Activated CD4-positive, alpha-beta T cell treated with anti-CD3 and anti-CD28 coated beads, Interleukin-2, Interleukin-4, amounts not matched to agents 100 ng/mL and 50 ng/mL, durations not matched to agents 16 hours and 8 hours (primary cell): ENCODE data around the gene JAG1.
"Not testable (repeated sequence)": the region's sequence is repeated elsewhere in the genome, so short reads cannot be mapped to it uniquely, and the experiment has no call there.

Experiments used
- DNase-seq: peaks from one replicate; pipeline ENCODE4 v3.0.0-alpha.2; 2020; ENCODE audit warnings: low spot score

Gene JAG1

DNA sequence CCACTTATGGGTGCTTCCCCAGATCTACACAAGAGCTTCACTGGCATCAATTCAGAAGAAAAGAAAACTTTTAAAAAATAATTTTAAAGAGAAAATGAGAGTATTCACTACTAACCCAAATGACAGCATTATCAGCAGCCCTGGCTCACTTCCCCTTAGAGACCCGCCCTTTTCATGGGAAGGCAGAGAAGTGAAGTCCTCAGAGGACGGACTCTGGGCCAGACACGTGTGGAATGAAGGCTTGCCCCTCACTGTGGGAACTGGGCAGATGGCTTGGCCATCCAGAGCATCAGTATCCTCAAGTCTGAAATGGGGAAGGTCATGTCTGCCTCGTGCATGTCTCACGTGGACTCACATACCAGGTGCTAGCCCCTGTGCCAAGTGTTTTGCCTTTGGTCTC is 63.5 kb downstream of the JAG1 start:
- DNase-seq: no peak

- DNase-seq: no peak
Measured at GRCh38 chr20:10609770-10610169, 64.0 kb downstream of the JAG1 start.

- DNase-seq: no peak
Measured at GRCh38 chr20:10609276-10609675, 64.5 kb downstream of the JAG1 start.

DNA sequence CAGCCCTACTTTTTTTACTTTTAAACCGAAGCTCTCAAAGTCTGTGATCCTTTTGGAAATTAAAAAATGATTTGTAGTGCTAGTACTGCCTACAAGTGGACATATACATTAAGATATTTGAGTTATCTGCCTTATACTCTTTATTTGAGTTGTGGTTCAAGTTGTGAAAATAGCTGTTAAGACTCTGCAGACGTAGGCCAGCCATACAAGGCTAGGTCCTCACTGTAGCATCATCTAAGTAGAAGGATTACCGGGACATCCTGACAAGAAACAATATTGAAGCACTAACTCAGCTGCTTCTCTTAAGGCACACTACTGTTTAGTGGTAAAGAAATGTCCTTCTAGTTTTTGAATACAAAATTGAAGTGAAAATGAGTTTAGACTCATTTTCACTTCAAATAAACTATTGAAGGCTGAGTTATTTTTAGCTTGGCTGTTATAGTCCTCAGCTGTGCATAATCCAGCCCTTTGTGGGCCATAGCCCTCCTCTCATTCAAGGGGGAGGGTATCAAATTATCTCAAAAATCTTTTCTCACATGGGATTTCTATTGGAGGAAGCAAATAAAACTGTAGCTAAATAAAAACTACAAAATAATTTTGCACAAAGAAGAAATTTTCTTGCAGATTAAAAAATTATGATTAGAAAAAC is 68.1 kb downstream of the JAG1 start:
- DNase-seq: no peak

DNA sequence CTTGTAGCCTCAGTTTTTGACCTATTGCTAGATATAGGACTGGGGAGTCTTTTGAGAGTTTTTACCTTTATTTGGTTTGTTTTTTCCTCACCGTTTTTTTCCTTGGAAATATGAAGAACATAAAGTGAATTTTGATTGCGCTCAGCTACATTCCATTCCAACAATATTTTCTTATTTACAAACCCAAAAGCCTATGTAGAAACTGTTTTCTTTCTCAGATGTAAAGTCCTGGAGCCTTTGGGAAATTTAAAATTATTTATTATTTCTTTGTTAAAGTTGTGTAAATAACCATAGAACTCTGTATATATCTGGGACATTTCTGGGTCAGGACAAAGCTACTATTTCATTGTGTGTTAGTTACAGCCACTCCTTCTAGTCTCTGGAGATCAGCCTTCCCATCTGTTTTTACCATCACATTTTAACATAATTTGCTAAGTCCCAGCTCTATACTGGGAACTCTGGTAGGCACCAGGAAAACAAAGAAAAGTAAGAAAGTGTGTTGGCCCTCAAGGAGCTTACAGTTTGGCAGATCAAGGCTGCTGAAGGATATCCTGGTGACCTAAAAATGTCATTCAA is 68.8 kb downstream of the JAG1 start:
- no peak for DNase-seq

DNA sequence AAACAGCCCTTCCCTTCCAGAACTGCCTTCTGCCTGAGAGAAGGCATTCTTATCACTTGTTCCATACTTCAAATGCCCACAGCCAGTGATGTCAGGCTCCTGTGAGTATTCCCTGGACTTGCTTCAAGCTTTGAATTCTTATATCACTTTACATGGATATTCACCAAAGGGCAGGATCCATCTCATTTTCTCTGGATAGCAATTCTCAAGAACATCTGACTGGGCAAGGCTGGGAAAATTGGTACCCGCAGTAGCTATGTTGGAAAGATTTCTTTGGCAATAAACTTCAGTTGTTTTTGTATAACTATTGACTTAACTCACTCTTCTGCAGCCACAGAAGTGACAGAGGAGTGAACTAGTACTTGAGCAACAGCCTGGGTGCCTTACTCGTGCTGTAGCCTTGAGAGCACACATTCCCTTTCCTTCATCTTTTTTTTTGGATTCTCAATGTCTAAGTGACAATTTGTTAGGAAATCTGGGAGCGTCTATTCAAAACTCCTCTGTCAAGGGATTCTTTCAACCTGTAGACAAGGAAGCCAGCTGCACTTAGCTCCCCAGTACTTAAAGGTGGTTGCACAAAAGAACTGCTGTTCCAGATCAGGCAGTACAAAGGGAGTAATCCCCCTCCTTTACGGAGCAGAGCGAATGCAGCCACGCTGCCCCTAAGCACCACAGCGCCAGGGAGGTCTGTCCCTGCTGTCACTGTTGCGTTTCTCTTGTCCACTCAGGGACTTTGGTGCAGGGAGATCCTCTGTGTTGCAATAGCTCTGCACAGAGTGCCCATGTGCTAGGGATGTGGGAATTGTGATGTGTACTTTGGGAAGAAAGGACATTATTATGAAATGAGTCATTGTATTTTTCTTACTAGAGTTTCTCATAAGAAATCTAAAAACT is 69.6 kb downstream of the JAG1 start:
- DNase-seq: no peak

- peak; percentile 63 for DNase-seq
Measured at GRCh38 chr20:10603378-10603777, 70.4 kb downstream of the JAG1 start.

GRCh38 chr20:10602221-10602871 is 71.5 kb downstream of the JAG1 start:
- DNase-seq: no peak

GRCh38 chr20:10597637-10598036 is 76.2 kb downstream of the JAG1 start:
- no peak for DNase-seq

DNA sequence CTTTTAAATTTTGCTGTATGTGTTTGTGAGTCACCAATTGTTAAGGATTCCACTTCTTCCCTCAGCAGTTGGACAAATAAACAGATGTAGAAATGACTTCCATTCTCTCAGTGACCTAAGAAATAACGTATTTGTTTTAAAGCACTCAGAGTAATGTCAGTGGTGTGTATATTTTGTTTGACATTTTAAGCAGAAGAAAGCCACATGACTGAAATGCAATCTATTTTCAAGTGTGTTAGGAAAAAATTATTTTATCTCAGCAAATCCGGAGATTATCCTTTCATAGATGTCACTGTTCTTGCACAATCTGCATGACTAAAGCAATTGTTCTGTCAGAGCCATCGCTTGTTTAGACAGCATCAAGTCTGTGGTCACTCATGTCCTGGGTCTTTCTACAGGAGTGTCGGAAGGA is 77.1 kb downstream of the JAG1 start:
- DNase-seq: no peak

- no peak for DNase-seq
Measured at GRCh38 chr20:10595985-10596384, 77.8 kb downstream of the JAG1 start.

GRCh38 chr20:10595266-10595665 is 78.5 kb downstream of the JAG1 start:
- DNase-seq: no peak

DNA sequence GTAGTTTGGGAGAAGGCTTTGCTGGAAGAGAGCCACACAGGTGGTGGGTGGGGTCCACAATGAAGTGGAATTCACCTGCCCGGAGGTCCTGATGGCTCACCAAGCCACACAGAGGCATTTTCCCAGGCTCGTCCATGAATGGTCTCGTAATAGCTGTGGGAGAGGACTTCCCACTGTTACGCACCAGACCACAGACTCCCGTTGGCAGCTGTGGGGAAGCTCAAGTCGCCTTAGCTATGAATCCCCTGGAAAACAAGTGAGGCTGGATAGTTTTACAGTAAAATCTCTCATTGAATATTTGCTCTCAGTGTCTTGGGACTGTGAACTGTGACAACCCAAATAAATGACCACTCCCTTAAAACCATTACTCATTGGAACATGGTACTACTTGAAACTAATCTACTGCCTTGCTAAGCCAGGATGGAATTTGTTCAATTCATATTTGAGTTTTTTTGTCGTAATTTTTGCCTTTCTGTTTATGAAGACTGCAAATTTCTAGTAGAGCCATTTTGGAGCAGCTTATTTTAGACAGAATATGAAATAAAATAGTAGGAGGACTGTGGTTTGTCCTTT is 79.4 kb downstream of the JAG1 start:
- no peak for DNase-seq

DNA sequence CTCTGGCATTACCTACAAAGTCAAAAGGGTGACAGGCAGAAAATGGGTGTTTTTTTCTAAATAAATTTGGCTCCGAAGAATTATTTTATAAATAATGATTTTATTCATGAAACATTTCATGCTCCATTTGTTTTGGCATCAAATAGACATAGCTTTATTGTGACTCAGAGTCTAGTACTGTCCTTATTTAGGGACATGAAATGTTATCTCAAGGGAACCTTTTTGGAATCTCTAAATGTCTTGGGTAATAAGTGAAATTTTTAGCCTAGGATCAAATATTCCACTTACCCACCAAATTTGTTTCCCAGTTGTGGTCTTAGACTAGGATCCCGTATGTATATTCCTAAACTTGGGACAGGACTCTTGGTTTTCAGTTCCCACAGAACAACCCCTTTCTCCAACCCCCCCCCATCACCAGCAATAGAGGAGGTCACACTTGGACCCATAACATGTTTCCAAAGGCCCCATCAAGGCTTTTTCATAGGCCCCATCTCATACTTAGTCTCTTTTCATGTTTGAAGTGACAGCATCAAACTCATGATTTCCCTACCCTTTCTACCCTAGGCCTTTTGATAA is 81.8 kb downstream of the JAG1 start:
- DNase-seq: no peak

GRCh38 chr20:10590950-10591671 is 82.7 kb downstream of the JAG1 start:
- DNase-seq: no peak

- not testable (repeated sequence) for DNase-seq
Measured at GRCh38 chr20:10590446-10590845, 83.4 kb downstream of the JAG1 start.
